A204.1 (cell line): ENCODE measurements around the gene HLA-DOB.

Experiments used
- FAIRE-seq: peaks from 2 replicates; lab custom pipeline; 2012; peaks lifted over from hg19 to GRCh38; lab: Jason Lieb, UNC

Gene HLA-DOB

GRCh38 chr6:32843331-32843978 lies 26.7 kb upstream of the HLA-DOB start:
- no peak for FAIRE-seq

- FAIRE-seq, result no peak
Observed at GRCh38 chr6:32842690-32843089, 25.9 kb upstream of the HLA-DOB start.

- FAIRE-seq, result no peak
Observed at GRCh38 chr6:32842021-32842650, 25.3 kb upstream of the HLA-DOB start.

GRCh38 chr6:32840604-32841246 lies 23.9 kb upstream of the HLA-DOB start:
- no peak for FAIRE-seq

GRCh38 chr6:32839356-32839755 lies 22.6 kb upstream of the HLA-DOB start:
- FAIRE-seq, result no peak

- FAIRE-seq, result peak; percentile 44
Observed at GRCh38 chr6:32838114-32838958, 21.5 kb upstream of the HLA-DOB start, which contains the start of gene TAP2. TAP2 (minus strand) TSS chr6:32838739; CDS start chr6:32838233, 506 bp downstream.

GRCh38 chr6:32837651-32838113 lies 20.9 kb upstream of the HLA-DOB start:
- no peak for FAIRE-seq

GRCh38 chr6:32836873-32837272 lies 20.1 kb upstream of the HLA-DOB start:
- no peak for FAIRE-seq

- FAIRE-seq, result no peak
Observed at GRCh38 chr6:32835167-32835893, 18.5 kb upstream of the HLA-DOB start.

GRCh38 chr6:32833664-32834063 lies 16.9 kb upstream of the HLA-DOB start:
- no peak for FAIRE-seq

GRCh38 chr6:32832535-32832934 lies 15.7 kb upstream of the HLA-DOB start:
- FAIRE-seq, result no peak

GRCh38 chr6:32830936-32831335 lies 14.1 kb upstream of the HLA-DOB start:
- no peak for FAIRE-seq

GRCh38 chr6:32830017-32830416 lies 13.2 kb upstream of the HLA-DOB start:
- FAIRE-seq, result no peak

- no peak for FAIRE-seq
Observed at GRCh38 chr6:32829495-32829894, 12.7 kb upstream of the HLA-DOB start.

- no peak for FAIRE-seq
Observed at GRCh38 chr6:32827025-32827424, 10.2 kb upstream of the HLA-DOB start.

- FAIRE-seq, result peak; percentile 80
Observed at GRCh38 chr6:32825966-32826365, 9.2 kb upstream of the HLA-DOB start.

GRCh38 chr6:32819729-32820128 lies 2.9 kb upstream of the HLA-DOB start:
- no peak for FAIRE-seq

- FAIRE-seq, result no peak
Observed at GRCh38 chr6:32818867-32819266, 2.1 kb upstream of the HLA-DOB start.

- FAIRE-seq, result no peak
Observed at GRCh38 chr6:32815996-32816395, 806 bp downstream of the HLA-DOB start.

GRCh38 chr6:32815115-32815514 lies 1.7 kb downstream of the HLA-DOB start:
- no peak for FAIRE-seq

- FAIRE-seq, result no peak
Observed at GRCh38 chr6:32814145-32814544, 2.7 kb downstream of the HLA-DOB start.

- peak; percentile 39 for FAIRE-seq
Observed at GRCh38 chr6:32809171-32809570, 7.6 kb downstream of the HLA-DOB start.
